ENCODE measurements around the gene SNAPC5.

The SNAPC5 gene

GRCh38 chr15:66452420-66452819 lies 45.1 kb downstream of the SNAPC5 start:
- ChIA-PET CTCF (no interaction called here), POLR2A (no interaction called here)
- TF ChIP-seq, protein P1, sequence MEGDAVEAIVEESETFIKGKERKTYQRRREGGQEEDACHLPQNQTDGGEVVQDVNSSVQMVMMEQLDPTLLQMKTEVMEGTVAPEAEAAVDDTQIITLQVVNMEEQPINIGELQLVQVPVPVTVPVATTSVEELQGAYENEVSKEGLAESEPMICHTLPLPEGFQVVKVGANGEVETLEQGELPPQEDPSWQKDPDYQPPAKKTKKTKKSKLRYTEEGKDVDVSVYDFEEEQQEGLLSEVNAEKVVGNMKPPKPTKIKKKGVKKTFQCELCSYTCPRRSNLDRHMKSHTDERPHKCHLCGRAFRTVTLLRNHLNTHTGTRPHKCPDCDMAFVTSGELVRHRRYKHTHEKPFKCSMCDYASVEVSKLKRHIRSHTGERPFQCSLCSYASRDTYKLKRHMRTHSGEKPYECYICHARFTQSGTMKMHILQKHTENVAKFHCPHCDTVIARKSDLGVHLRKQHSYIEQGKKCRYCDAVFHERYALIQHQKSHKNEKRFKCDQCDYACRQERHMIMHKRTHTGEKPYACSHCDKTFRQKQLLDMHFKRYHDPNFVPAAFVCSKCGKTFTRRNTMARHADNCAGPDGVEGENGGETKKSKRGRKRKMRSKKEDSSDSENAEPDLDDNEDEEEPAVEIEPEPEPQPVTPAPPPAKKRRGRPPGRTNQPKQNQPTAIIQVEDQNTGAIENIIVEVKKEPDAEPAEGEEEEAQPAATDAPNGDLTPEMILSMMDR (IDR thresholded peaks at IDR 0.05; ENCODE audit: insufficient read depth, low read length, missing control alignments) = no peak
- no peak overlapping the region for H3K4me3 ChIP-seq (ENCODE audit: low read depth, low read length)
- DNase-seq (ENCODE audit: low read depth, low spot score) = no peak

All from AG04449 (cell line).